Measurements from ENCODE around the gene ZNF827.
A peak's percentile ranks its signal among the peaks of the same experiment; 100 is the strongest.

Gene ZNF827

DNA sequence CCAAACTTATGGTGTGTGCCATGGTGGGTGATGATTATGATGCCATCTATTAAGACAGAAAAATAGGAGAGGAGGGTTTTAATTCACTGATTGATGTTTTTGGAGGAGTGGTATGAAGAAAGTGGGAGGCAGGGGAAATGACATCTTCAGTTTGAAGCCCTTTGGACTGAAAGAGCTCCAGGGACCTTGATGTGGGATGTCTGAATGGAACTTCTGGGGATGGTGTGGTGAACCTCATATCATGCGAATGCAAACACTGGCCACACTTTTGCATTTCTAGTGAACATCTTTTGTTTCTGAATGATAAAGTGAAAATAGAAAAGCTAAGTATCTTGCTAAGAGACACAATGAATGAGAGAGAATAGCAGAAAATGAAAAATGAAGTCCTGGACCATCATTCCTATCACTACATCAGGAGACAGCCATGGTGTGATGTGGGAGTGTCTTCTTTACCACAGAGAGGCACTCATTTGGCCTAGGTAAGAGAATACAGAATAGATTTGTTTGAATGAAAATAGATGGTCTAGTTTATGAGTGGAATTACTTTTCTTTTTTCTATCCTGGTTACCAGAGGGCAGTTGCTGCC lies 123.5 kb downstream of the ZNF827 start:
- no peak overlapping the region for H3K4me3 ChIP-seq (ENCODE audit: low read depth, low read length)
- TF ChIP-seq, protein P1, sequence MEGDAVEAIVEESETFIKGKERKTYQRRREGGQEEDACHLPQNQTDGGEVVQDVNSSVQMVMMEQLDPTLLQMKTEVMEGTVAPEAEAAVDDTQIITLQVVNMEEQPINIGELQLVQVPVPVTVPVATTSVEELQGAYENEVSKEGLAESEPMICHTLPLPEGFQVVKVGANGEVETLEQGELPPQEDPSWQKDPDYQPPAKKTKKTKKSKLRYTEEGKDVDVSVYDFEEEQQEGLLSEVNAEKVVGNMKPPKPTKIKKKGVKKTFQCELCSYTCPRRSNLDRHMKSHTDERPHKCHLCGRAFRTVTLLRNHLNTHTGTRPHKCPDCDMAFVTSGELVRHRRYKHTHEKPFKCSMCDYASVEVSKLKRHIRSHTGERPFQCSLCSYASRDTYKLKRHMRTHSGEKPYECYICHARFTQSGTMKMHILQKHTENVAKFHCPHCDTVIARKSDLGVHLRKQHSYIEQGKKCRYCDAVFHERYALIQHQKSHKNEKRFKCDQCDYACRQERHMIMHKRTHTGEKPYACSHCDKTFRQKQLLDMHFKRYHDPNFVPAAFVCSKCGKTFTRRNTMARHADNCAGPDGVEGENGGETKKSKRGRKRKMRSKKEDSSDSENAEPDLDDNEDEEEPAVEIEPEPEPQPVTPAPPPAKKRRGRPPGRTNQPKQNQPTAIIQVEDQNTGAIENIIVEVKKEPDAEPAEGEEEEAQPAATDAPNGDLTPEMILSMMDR (IDR thresholded peaks at IDR 0.05; ENCODE audit: low read depth, low read length): no peak
- in situ Hi-C loops (cut with HindIII; ENCODE audit: low sequenced_read_pairs): no loop called here
- DNase-seq (ENCODE audit: low read depth, low spot score): no peak

DNA sequence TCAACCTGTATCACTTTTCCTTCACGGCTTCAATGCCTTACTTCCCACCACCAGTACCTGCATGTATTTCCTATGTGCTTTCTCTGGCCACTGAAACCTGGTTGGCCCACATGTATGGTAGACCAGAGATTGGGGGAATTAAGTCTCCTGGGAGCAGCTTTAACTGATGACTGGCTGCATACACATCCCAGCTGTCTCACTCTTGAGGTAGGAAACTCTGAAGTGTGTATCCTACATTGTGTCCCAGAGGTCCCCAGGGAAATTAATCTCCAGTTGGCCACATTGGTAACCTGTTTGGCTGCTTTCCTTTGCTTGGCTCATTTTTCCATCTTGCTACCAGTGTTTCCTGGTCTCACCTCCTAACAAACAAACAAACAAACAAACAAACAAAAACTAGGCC lies 124.4 kb downstream of the ZNF827 start:
- TF ChIP-seq, protein P1 (IDR thresholded peaks at IDR 0.05; ENCODE audit: low read depth, low read length): no peak

DNA sequence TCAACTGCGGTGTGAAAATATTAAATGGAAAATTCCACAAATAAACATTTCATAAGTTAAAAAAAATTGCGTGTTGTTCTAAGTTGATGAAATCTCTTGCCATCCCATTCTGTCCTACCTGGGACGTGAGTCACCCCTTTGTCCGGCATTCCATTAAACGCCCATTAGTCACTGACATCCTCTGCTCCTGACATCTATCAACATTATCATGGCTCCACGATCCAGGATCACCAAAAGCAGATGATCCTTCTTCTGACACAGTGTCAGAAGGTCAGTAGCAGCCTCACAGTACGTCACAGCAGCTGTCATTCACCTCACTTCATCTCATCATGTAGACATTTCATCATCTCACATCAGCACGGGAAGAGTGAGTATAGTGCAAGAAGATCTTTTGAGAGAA lies 125.7 kb downstream of the ZNF827 start:
- TF ChIP-seq, protein P1 (IDR thresholded peaks at IDR 0.05; ENCODE audit: low read depth, low read length): no peak
- in situ Hi-C loops (cut with HindIII; ENCODE audit: low sequenced_read_pairs): no loop called here

More for the DNA sequence above, 124.4 kb downstream of the ZNF827 start:
- DNase-seq (ENCODE audit: low read depth, low spot score): no peak
- H3K4me3 ChIP-seq (ENCODE audit: low read depth, low read length): no peak overlapping the region
- in situ Hi-C loops (cut with HindIII; ENCODE audit: low sequenced_read_pairs): no loop called here

DNA sequence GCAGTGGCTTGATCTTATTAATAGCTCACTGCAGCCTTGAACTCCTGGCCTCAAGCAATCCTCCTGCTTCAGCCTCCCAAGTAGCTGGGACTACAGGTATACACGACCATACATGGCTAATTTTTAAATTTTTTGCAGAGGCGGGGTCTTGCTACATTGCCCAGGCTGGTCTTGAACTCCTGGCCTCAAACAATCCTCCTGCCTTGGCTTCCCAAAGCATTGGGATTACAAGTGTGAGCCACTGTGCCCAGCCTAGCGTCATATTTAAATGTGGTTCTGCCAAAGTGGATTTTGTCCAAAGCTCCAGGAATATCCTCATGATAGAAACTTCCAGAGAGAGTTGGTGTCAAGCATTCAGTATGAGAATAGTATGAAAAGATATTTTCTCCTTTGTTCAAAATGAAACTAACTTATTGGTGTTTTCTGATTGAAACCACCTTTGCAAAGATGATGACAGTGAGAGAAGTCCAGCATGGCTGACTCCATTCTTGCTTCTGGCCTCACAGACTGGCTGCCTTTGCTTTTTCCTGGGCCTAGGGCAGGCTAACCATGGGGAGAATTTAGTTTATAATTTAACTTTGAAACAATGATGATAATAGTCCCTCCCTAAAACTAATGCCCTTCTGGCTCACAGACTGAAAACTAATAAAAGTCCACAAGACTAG lies 129.6 kb downstream of the ZNF827 start:
- in situ Hi-C loops (cut with HindIII; ENCODE audit: low sequenced_read_pairs): no loop called here
- TF ChIP-seq, protein P1 (IDR thresholded peaks at IDR 0.05; ENCODE audit: low read depth, low read length): no peak
- no peak overlapping the region for H3K4me3 ChIP-seq (ENCODE audit: low read depth, low read length)
- no peak for DNase-seq (ENCODE audit: low read depth, low spot score)

More for the DNA sequence above, 125.7 kb downstream of the ZNF827 start:
- no peak for DNase-seq (ENCODE audit: low read depth, low spot score)
- no peak overlapping the region for H3K4me3 ChIP-seq (ENCODE audit: low read depth, low read length)

DNA sequence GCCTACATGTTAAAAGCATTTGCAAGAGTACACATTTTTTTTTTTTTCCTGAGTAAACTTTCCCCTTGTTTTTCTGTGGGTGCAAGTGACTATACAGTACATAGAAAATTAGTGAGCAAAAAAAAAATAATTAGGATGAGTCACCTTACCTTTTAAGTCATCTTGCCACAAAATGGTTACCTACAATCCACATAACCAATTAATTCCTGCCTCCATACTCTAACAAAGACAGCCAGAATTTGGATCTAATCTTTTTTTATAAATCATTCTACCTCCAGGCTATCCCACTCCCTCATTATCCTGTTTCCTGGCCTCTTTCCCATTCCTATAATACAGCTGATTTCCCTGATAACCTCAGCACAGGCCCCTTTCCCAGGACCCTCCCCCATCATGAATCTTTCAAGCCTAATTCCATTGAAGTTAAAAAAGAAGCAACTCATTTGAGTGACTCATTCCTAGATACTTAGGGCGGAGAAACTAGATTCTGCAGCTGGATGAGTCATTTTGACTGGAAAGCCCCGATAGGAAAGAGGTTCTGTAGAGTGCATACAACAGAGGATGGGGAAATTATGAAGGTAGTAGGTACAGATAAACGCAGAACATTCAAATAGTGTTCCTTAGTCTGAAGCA lies 130.5 kb downstream of the ZNF827 start:
- TF ChIP-seq, protein P1 (IDR thresholded peaks at IDR 0.05; ENCODE audit: low read depth, low read length): no peak
- no peak overlapping the region for H3K4me3 ChIP-seq (ENCODE audit: low read depth, low read length)
- in situ Hi-C loops (cut with HindIII; ENCODE audit: low sequenced_read_pairs): no loop called here
- DNase-seq (ENCODE audit: low read depth, low spot score): peak; percentile 96

DNA sequence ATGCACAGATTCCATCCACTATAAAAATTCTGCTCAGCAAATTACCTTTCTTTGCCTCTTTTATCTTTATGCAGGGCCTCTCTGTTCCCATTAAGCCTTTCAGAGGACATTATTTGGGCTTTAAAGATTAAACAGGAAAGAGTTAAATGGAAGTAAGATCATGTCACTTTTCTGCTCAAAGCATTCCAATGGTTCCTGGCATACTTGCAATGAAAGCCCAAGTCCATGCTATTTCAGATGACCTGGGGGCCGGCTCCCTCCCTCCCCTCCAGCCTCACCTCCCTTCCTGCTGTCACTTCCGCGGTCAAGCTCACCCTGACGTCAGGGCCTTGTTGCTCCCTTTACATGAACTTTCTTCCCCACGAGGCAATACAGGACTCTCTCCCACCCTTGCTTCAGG lies 133.1 kb downstream of the ZNF827 start:
- TF ChIP-seq, protein P1 (IDR thresholded peaks at IDR 0.05; ENCODE audit: low read depth, low read length): no peak
- no peak overlapping the region for H3K4me3 ChIP-seq (ENCODE audit: low read depth, low read length)
- in situ Hi-C loops (cut with HindIII; ENCODE audit: low sequenced_read_pairs): no loop called here
- DNase-seq (ENCODE audit: low read depth, low spot score): peak; percentile 34
